Measurements from ENCODE around the gene SLC10A1. TPM values are rescaled to one million over a fixed set of nuclear protein-coding genes. Genes with fewer than 3 reads are reported as not detected.

SLC10A1 gene
- total RNA-seq, 1 donor from 2014 or later, result not detected

GRCh38 chr14:69841656-69842055, 44.6 kb upstream of the SLC10A1 start:
- Histone ChIP-seq H3K27me3 (ENCODE audit: low read depth) (peaks cover 9% of the 10 kb centered on the region), H3K36me3 (no peaks in the 10 kb centered on the region), H3K9me3 (no peaks in the 10 kb centered on the region), H3K4me1 (no peaks in the 10 kb centered on the region), H3K27ac (no peak overlapping the region), H3K4me3 (no peak overlapping the region)
- ATAC-seq (no peak), DNase-seq (no peak)
- no peak for TF ChIP-seq CTCF (IDR thresholded peaks at IDR 0.05)
- intact Hi-C loops (cut with DNase I), result no loop called here

DNA sequence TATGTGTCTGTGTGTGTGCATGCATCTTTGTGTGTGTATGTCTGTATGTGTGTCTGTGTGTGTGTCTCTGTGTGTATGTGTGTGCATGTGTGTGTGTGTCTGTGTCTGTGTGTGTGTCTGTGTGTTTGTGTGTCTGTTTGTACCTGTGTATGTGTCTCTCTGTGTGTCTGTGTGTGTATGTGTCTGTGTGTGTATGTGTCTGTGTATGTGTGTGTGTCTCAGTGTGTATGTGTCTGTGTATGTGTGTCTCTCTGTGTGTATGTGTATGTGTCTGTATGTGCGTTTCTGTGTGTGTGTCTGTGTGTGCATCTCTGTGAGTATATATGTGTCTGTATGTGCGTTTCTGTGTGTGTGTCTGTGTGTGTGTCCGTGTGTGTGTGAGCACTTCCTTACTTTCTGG, 42.6 kb upstream of the SLC10A1 start:
- Histone ChIP-seq H3K27ac (no peak overlapping the region), H3K9me3 (no peaks in the 10 kb centered on the region), H3K36me3 (no peaks in the 10 kb centered on the region), H3K27me3 (ENCODE audit: low read depth) (peaks cover 9% of the 10 kb centered on the region), H3K4me1 (no peaks in the 10 kb centered on the region), H3K4me3 (no peak overlapping the region)
- no peak for DNase-seq
- intact Hi-C loops (cut with DNase I), result no loop called here
- no peak for ATAC-seq
- no peak for TF ChIP-seq CTCF (IDR thresholded peaks at IDR 0.05)

GRCh38 chr14:69838881-69839416, 41.9 kb upstream of the SLC10A1 start:
- DNase-seq, result no peak
- Histone ChIP-seq H3K27me3 (ENCODE audit: low read depth) (peaks cover 9% of the 10 kb centered on the region), H3K4me1 (no peaks in the 10 kb centered on the region), H3K9me3 (no peaks in the 10 kb centered on the region), H3K27ac (no peak overlapping the region), H3K36me3 (no peaks in the 10 kb centered on the region), H3K4me3 (no peak overlapping the region)
- intact Hi-C loops (cut with DNase I), result no loop called here
- ATAC-seq, result no peak
- no peak for TF ChIP-seq CTCF (IDR thresholded peaks at IDR 0.05)

GRCh38 chr14:69828879-69829278, 31.8 kb upstream of the SLC10A1 start:
- Histone ChIP-seq H3K4me3 (no peak overlapping the region), H3K27me3 (ENCODE audit: low read depth) (peaks cover 4% of the 10 kb centered on the region), H3K4me1 (no peaks in the 10 kb centered on the region), H3K9me3 (no peaks in the 10 kb centered on the region), H3K36me3 (no peaks in the 10 kb centered on the region), H3K27ac (no peak overlapping the region)
- no peak for DNase-seq
- intact Hi-C loops (cut with DNase I), result no loop called here
- TF ChIP-seq CTCF (IDR thresholded peaks at IDR 0.05), result no peak
- ATAC-seq, result no peak

DNA sequence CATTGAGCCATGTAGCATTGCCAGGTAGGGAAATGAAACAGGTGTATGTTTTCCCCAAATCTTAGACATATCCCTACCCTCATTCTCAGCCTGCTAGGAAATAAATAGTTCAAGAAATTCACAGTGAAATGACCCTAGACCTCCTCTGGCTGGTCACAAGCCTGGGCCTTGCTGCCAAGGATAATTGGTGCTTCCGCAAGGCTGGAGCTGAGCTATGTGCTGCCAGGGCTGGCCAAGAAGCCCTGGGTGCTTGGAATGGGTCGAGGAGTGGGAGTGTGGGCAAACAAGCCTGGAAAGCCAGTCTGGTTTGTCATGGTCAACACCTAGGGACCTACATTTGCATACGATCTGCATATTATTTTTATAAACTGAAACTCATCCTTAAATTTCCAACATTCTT, 31.3 kb upstream of the SLC10A1 start:
- no peak overlapping the region for H3K4me3 ChIP-seq
- H3K27ac ChIP-seq, result no peak overlapping the region
- H3K9me3 ChIP-seq, result no peaks in the 10 kb centered on the region
- no peak for TF ChIP-seq CTCF (IDR thresholded peaks at IDR 0.05)
- intact Hi-C loops (cut with DNase I), result no loop called here
- H3K4me1 ChIP-seq, result no peaks in the 10 kb centered on the region
- H3K27me3 ChIP-seq (ENCODE audit: low read depth), result peaks cover 4% of the 10 kb centered on the region
- DNase-seq, result no peak
- no peak for ATAC-seq
- no peaks in the 10 kb centered on the region for H3K36me3 ChIP-seq

GRCh38 chr14:69827560-69827959, 30.5 kb upstream of the SLC10A1 start:
- no peak overlapping the region for H3K4me3 ChIP-seq
- intact Hi-C loops (cut with DNase I), result no loop called here
- DNase-seq (no peak), ATAC-seq (no peak)
- H3K9me3 ChIP-seq, result no peaks in the 10 kb centered on the region
- no peak overlapping the region for H3K27ac ChIP-seq
- no peaks in the 10 kb centered on the region for H3K36me3 ChIP-seq
- peaks cover 4% of the 10 kb centered on the region for H3K27me3 ChIP-seq (ENCODE audit: low read depth)
- TF ChIP-seq CTCF (IDR thresholded peaks at IDR 0.05), result no peak
- no peaks in the 10 kb centered on the region for H3K4me1 ChIP-seq

All from lower lobe of right lung (tissue), 2 donors.